Tibial artery (tissue), 4 donors: Measurements from ENCODE around the gene RIPK4.

Source experiments
- DNase-seq, 2 donors: peaks; one replicate each; pipeline ENCODE4 v3.0.0-alpha.2; 2019
- H3K27ac ChIP-seq, 2 donors: fragments of 200-600 bp; sonication (generic) in 1 of 2; 1 replicate in 1 of 2; 2 replicates in 1 of 2; pipeline ENCODE4 v1.5.1; 2018 to 2019; ENCODE audit warnings: mild to moderate bottlenecking in 1 of 2
- H3K27me3 ChIP-seq, 2 donors: fragments of 200-600 bp; sonication (generic) in 1 of 2; one replicate each; pipeline versions ENCODE4 v1.5.1 to v1.6.0; 2016 to 2019
- H3K36me3 ChIP-seq, 3 donors: fragments of 200-600 bp; sonication (generic) in 2 of 3; one replicate each; pipeline ENCODE4 v1.5.1; 2016 to 2019; ENCODE audit warnings: mild to moderate bottlenecking in 2 of 3
- H3K4me1 ChIP-seq, 4 donors: fragments of 200-600 bp; sonication (generic) in 2 of 4; 1 replicate in 3 of 4; 2 replicates in 1 of 4; pipeline ENCODE4 v1.5.1; 2016 to 2019
- H3K4me3 ChIP-seq, 2 donors: fragments of 200-600 bp; sonication (generic) in 1 of 2; 1 replicate in 1 of 2; 2 replicates in 1 of 2; pipeline ENCODE4 v1.5.1; 2018 to 2019; ENCODE audit warnings: mild to moderate bottlenecking in 2 of 2
- H3K9me3 ChIP-seq, 3 donors: fragments of 200-600 bp; sonication (generic) in 1 of 3; one replicate each; pipeline ENCODE4 v1.5.1; 2016 to 2019
- CTCF ChIP-seq, 2 experiments: fragments of 200-600 bp in 1 of 2; fragments of 450-650 bp in 1 of 2; IDR thresholded peaks; one replicate each; pipeline ENCODE4 v1.5.1; 2017 to 2019; ENCODE audit warnings: antibody characterized with exemption in 2 of 2, mild to moderate bottlenecking in 1 of 2, moderate library complexity in 1 of 2
- intact Hi-C: fragments of 100-400 bp; cut with DNase I; formaldehyde crosslinking; loops from one replicate; pipeline ENCODE4 v1.15.0; 2023; ENCODE audit warnings: low total_unique reads

The RIPK4 gene

GRCh38 chr21:41766883-41767605 is at the start of gene RIPK4:
Gene RIPK4 (minus strand): TSS chr21:41767052. CDS start chr21:41767041, 11 bp downstream.
- Histone ChIP-seq H3K27ac (peak within 1 kb of the TSS; percentile 81 to 83), H3K4me1 (peaks cover 0 to 35% (median 20%) of the 10 kb centered on the region in 4 donors), H3K27me3 (peaks cover 0 to 13% of the 10 kb centered on the region in 2 donors), H3K4me3 (peak within 1 kb of the TSS; percentile 65 to 90), H3K36me3 (no peaks in the 10 kb centered on the region), H3K9me3 (no peaks in the 10 kb centered on the region)
- TF ChIP-seq CTCF (IDR thresholded peaks at IDR 0.05), result no peak
- intact Hi-C loops, result no loop called here
- peak in 1 of 2 donors; percentile 83 for DNase-seq

GRCh38 chr21:41815652-41816582 is 49.1 kb upstream of the RIPK4 start:
- TF ChIP-seq CTCF (IDR thresholded peaks at IDR 0.05), result no peak
- H3K27me3 ChIP-seq, result no peaks in the 10 kb centered on the region
- H3K9me3 ChIP-seq, result no peaks in the 10 kb centered on the region
- H3K4me3 ChIP-seq, result no peak overlapping the region
- intact Hi-C loops, result loop anchor here (5.0 kb wide), 3 partner anchors 39 to 301 kb away; no protein-coding TSS in a partner anchor
- DNase-seq, result no peak
- H3K4me1 ChIP-seq, result peaks cover 0 to 10% (median 7%) of the 10 kb centered on the region in 4 donors
- peak overlapping the region in 1 of 2 donors; percentile 46 for H3K27ac ChIP-seq
- peaks cover 10 to 49% (median 32%) of the 10 kb centered on the region in 3 donors for H3K36me3 ChIP-seq

GRCh38 chr21:41813226-41813625 is 46.4 kb upstream of the RIPK4 start:
- intact Hi-C loops, result no loop called here
- peaks cover 18 to 58% (median 45%) of the 10 kb centered on the region in 3 donors for H3K36me3 ChIP-seq
- no peak for TF ChIP-seq CTCF (IDR thresholded peaks at IDR 0.05)

GRCh38 chr21:41812679-41813078 is 45.8 kb upstream of the RIPK4 start:
- no peak for TF ChIP-seq CTCF (IDR thresholded peaks at IDR 0.05)
- H3K9me3 ChIP-seq, result no peaks in the 10 kb centered on the region
- H3K4me1 ChIP-seq, result peaks cover 0 to 10% (median 7%) of the 10 kb centered on the region in 4 donors
- intact Hi-C loops, result no loop called here
- H3K27me3 ChIP-seq, result no peaks in the 10 kb centered on the region
- H3K36me3 ChIP-seq, result peaks cover 18 to 63% (median 45%) of the 10 kb centered on the region in 3 donors
- H3K27ac ChIP-seq, result no peak overlapping the region
- DNase-seq, result no peak
- H3K4me3 ChIP-seq, result no peak overlapping the region

More at GRCh38 chr21:41813226-41813625, 46.4 kb upstream of the RIPK4 start:
- Histone ChIP-seq H3K27ac (no peak overlapping the region), H3K4me3 (no peak overlapping the region), H3K4me1 (peaks cover 0 to 10% (median 7%) of the 10 kb centered on the region in 4 donors), H3K27me3 (no peaks in the 10 kb centered on the region), H3K9me3 (no peaks in the 10 kb centered on the region)
- DNase-seq, result no peak

GRCh38 chr21:41810597-41810932 is 43.7 kb upstream of the RIPK4 start:
- Histone ChIP-seq H3K27me3 (no peaks in the 10 kb centered on the region), H3K36me3 (peaks cover 18 to 59% (median 42%) of the 10 kb centered on the region in 3 donors), H3K9me3 (no peaks in the 10 kb centered on the region), H3K4me1 (no peaks in the 10 kb centered on the region), H3K4me3 (no peak overlapping the region), H3K27ac (no peak overlapping the region)
- no peak for TF ChIP-seq CTCF (IDR thresholded peaks at IDR 0.05)
- no peak for DNase-seq
- intact Hi-C loops, result no loop called here
